Measurements from ENCODE around the gene PTHLH. TPM values are rescaled to one million over a fixed set of nuclear protein-coding genes. Genes with fewer than 3 reads are reported as not detected.

The PTHLH gene
- total RNA-seq, 1 donor from 2014 or later, result not detected

DNA sequence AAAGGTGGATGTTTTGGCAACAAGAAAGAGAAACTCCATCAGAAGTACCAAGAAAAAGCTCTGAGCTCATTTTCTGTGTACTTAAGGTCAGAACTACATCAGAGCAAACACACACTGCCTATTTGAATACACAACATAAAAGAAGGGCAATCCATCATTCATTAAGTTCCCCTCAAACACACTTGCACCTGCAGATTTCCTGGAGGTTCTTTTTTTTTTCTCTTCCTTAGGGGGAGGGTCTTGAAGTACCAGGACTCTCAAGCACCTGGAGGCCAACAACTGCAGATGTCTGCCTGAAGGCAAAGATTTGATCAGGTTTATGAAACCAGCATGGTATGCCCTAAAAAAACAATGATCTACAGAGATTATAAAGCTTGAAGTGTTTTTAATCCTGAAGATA lies 26.1 kb upstream of the PTHLH start:
- Mint-ChIP-seq H3K4me1 (no peaks in the 10 kb centered on the region), H3K36me3 (ENCODE audit: low read depth) (no peaks in the 10 kb centered on the region), H3K4me3 (no peak overlapping the region), H3K27ac (no peak overlapping the region), H3K9me3 (no peaks in the 10 kb centered on the region), H3K27me3 (peaks cover 4% of the 10 kb centered on the region)
- DNase-seq, result no peak
- POLR2A ChIA-PET, result no interaction called here
- intact Hi-C loops (cut with micrococcal nuclease), result no loop called here
- TF ChIP-seq, protein P1, sequence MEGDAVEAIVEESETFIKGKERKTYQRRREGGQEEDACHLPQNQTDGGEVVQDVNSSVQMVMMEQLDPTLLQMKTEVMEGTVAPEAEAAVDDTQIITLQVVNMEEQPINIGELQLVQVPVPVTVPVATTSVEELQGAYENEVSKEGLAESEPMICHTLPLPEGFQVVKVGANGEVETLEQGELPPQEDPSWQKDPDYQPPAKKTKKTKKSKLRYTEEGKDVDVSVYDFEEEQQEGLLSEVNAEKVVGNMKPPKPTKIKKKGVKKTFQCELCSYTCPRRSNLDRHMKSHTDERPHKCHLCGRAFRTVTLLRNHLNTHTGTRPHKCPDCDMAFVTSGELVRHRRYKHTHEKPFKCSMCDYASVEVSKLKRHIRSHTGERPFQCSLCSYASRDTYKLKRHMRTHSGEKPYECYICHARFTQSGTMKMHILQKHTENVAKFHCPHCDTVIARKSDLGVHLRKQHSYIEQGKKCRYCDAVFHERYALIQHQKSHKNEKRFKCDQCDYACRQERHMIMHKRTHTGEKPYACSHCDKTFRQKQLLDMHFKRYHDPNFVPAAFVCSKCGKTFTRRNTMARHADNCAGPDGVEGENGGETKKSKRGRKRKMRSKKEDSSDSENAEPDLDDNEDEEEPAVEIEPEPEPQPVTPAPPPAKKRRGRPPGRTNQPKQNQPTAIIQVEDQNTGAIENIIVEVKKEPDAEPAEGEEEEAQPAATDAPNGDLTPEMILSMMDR (IDR thresholded peaks at IDR 0.05), result no peak
- CTCF ChIA-PET, result no interaction called here
- no peak for ATAC-seq (ENCODE audit: low read depth)

GRCh38 chr12:27998170-27998569 lies 25.6 kb upstream of the PTHLH start:
- no peaks in the 10 kb centered on the region for H3K4me1 Mint-ChIP-seq
- ChIA-PET CTCF (no interaction called here), POLR2A (no interaction called here)
- H3K27ac Mint-ChIP-seq, result no peak overlapping the region
- ATAC-seq (ENCODE audit: low read depth), result no peak
- H3K9me3 Mint-ChIP-seq, result no peaks in the 10 kb centered on the region
- no peak overlapping the region for H3K4me3 Mint-ChIP-seq
- DNase-seq, result no peak
- intact Hi-C loops (cut with micrococcal nuclease), result no loop called here
- TF ChIP-seq, protein P1 (IDR thresholded peaks at IDR 0.05), result no peak
- H3K27me3 Mint-ChIP-seq, result peaks cover 4% of the 10 kb centered on the region
- no peaks in the 10 kb centered on the region for H3K36me3 Mint-ChIP-seq (ENCODE audit: low read depth)

DNA sequence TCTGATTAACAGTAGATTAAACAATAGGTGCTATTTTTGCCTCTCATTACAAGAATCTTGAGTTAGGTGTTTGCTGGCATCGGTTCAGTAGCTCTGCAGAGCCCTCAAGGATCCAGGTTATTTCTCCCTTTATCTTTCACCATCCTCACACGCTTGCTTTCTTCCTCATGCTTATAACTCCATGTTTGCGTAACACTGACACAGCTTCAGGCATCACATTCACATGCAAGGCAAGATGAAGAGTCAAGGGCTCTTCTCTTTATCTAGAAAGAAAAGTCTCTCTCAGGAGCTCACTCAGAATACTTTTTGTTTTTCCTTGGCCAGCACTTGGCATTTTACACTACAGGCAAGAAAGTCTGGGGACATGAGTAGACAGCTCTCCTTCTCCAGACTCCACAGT lies 24.2 kb upstream of the PTHLH start:
- DNase-seq, result no peak
- intact Hi-C loops (cut with micrococcal nuclease), result no loop called here
- H3K4me1 Mint-ChIP-seq, result no peaks in the 10 kb centered on the region
- CTCF ChIA-PET, result no interaction called here
- no peaks in the 10 kb centered on the region for H3K9me3 Mint-ChIP-seq
- no peaks in the 10 kb centered on the region for H3K36me3 Mint-ChIP-seq (ENCODE audit: low read depth)
- H3K27ac Mint-ChIP-seq, result no peak overlapping the region
- no peak overlapping the region for H3K4me3 Mint-ChIP-seq
- no peak for ATAC-seq (ENCODE audit: low read depth)
- TF ChIP-seq, protein P1 (IDR thresholded peaks at IDR 0.05), result no peak
- H3K27me3 Mint-ChIP-seq, result peaks cover 5% of the 10 kb centered on the region
- POLR2A ChIA-PET, result no interaction called here

- TF ChIP-seq, protein P1 (IDR thresholded peaks at IDR 0.05), result no peak
- ChIA-PET CTCF (no interaction called here), POLR2A (no interaction called here)
- H3K4me1 Mint-ChIP-seq, result no peaks in the 10 kb centered on the region
- no peaks in the 10 kb centered on the region for H3K36me3 Mint-ChIP-seq (ENCODE audit: low read depth)
- H3K27ac Mint-ChIP-seq, result no peak overlapping the region
- H3K27me3 Mint-ChIP-seq, result peaks cover 8% of the 10 kb centered on the region
- DNase-seq (no peak), ATAC-seq (ENCODE audit: low read depth) (no peak)
- peaks cover 4% of the 10 kb centered on the region for H3K9me3 Mint-ChIP-seq
- intact Hi-C loops (cut with micrococcal nuclease), result no loop called here
- H3K4me3 Mint-ChIP-seq, result no peak overlapping the region
These were observed 22.9 kb upstream of the PTHLH start for GRCh38 chr12:27995406-27995805.

DNA sequence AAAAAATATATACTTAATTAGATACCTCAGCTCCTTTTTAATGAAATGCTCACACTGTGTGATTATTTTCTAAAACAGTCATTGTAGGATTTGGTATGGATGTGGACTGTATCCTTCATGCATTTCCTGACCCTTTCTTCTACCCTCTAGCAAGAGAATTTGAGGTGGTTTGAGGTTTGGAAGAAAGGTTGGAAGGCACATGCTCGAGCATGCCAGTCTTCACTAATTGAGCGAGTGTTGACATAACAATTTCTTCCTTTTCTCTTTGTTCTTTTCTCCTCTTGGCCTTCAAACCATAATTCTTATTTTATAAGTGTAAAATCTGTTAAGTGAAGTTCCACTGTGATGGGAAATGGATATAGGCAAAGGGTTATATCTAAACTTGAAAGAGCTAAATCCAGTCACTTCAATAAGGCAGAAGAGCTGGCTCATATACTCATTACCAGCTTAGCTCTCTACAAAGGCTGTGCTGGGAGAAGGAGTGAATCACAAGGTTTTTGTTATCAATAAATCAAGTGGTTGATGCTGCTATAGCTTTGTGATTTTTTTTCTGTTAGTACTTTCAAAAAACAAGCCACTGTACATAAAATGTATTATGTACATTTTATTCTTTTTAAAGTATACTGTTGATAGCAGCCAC lies 16.2 kb upstream of the PTHLH start:
- intact Hi-C loops (cut with micrococcal nuclease), result no loop called here
- Mint-ChIP-seq H3K27ac (no peak overlapping the region), H3K4me1 (no peaks in the 10 kb centered on the region), H3K4me3 (no peak overlapping the region), H3K27me3 (peaks cover 5% of the 10 kb centered on the region), H3K9me3 (peaks cover 4% of the 10 kb centered on the region), H3K36me3 (ENCODE audit: low read depth) (no peaks in the 10 kb centered on the region)
- ATAC-seq (ENCODE audit: low read depth) (no peak), DNase-seq (no peak)
- TF ChIP-seq, protein P1 (IDR thresholded peaks at IDR 0.05), result no peak
- POLR2A ChIA-PET, result no interaction called here
- CTCF ChIA-PET, result no interaction called here

All from activated B cell treated with CpG ODN at 0.5 μM for 24 hours (primary cell).